SIG-M5 treated with dmso at 0.1 percent for 504 hours (cell line): Measurements from ENCODE around the gene RAPGEF1.

Experiments
- DNase-seq: peaks from one replicate; lab custom pipeline; 2025; ENCODE audit not compliant: unreplicated experiment; lab: John Stamatoyannopoulos, UW

The RAPGEF1 gene

DNA sequence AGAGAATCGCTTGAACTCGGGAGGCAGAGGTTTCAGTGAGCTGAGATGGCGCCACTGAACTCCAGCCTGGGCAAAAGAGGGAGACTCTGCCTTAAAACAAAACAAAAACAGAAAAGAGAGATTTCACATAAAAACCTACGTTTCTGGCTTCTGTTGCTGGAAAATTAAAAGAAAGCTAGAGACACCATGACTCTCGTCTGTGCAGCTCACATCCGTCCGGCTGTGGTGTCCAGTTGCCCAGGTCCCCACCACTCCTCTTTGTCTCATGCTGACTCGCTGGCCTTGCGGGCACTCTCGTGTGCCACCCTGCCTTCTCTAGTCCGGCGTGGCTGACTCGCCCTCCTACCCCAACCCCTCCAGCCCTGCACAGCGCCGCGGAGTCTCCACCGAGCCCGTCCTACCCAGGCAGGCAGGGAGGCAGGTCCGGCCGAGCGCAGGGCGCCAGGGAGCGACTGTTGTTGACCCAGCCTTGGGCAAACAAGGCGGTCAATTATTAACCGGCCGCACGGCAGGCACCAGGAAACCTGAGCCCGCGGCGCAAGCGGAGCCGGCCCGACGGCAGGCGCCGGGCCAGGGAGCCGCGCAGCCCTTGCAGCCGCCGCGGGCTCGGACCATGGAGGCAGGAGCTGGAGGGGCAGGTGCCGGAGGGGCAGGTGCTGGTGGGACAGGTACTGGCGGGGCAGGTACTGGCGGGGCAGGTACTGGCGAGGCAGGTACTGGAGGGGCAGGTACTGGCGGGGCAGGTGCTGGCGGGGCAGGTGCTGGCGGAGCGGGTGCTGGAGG, 194.7 kb downstream of the RAPGEF1 start, which contains the start of gene PRRT1B:
Gene PRRT1B (plus strand): TSS at position 521 of the 783 bp plus-strand sequence. CDS start 93 bp downstream, at position 614.
- DNase-seq: peak; percentile 15

DNA sequence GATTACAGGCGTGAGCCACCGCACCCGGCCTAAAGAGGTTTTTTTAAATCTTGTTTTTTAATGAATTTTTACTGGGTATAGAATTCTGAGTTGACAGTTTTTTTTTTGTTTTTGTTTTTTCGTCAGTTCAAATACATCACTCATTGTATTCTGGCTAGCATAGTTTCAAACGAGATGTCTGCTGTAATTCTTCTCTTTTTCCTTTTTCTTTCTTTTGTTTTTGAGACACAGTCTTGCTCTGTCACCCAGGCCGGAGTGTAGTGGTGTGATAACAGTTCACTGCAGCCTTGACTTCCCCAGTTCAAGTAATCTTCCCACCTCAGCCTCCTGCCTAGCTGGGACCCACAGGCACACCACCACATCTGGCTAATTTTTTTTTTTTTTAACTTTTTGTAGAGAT, 196.7 kb downstream of the RAPGEF1 start:
- no peak for DNase-seq

DNA sequence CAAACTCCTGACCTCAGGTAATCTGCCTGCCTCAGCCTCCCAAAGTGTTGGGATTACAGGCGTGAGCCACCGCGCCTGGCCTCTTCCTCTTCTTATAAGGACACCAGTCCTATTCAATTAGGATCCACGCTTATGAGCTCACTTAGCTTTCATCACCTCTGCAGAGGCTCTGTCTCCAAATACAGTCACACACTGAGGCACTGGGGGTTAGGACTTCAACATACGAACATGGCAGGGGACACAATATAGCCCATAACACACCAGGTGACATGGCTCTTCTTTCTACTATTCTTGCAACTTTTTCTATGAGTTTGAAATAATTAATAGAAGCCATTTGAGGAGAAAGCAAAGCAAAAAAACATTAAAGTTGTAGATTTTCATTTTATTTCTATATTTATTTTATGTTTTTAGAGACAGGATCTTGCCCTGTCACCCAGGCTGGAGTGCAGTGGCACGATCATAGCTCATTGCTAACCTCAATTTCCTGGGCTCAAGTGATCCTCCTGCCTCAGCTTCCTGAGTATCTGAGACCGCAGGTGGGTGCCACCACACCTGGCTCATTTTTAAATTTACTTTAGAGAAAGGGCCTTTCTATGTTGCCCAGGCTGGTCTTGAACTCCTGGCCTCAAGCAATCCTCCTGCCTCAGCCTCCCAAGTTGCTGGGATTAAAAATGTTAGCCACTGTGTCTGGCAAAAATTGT, 200.5 kb downstream of the RAPGEF1 start:
- DNase-seq: no peak

DNA sequence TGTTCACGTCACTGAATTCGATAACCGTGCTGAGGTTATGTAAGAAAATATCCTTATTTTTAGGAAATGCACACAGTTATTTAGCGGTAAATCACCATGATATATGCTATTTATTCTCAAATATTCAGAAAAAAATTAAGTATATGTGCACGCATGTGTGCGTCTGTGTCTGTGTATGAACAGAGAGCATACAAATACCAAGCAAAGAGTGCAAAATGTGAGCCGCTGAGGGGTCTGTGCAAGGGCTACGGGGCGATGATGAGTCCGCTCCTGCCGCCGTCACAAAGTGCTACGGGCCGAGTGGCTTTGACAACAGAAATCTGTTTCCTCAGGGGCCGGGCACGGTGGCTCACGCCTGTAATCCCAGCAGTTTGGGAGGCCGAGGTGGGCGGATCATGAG, 201.9 kb downstream of the RAPGEF1 start:
- no peak for DNase-seq

DNA sequence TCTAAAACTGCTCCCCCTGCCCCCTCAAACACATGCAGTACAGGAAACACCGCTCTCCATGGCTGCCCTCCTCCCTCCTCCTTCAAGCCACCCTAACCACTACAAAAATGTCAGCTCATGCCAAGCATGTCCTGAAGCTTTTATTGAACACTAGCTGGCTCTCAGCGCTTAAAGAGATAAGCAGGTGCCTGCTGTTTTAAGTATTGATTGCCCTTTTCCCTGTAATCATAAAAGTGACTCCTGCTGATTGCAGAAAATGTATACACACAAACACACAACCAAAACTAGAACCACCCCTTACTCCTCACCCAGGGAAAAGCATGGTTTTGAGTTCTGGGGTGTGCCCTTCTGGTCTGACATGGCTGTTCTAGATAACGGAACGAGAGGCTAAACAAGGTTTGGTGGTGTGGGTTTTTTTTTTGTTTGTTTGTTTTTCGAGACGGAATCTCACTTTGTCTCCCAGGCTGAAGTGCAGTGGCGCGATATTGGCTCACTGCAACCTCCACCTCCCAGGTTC, 205.1 kb downstream of the RAPGEF1 start:
- no peak for DNase-seq

DNA sequence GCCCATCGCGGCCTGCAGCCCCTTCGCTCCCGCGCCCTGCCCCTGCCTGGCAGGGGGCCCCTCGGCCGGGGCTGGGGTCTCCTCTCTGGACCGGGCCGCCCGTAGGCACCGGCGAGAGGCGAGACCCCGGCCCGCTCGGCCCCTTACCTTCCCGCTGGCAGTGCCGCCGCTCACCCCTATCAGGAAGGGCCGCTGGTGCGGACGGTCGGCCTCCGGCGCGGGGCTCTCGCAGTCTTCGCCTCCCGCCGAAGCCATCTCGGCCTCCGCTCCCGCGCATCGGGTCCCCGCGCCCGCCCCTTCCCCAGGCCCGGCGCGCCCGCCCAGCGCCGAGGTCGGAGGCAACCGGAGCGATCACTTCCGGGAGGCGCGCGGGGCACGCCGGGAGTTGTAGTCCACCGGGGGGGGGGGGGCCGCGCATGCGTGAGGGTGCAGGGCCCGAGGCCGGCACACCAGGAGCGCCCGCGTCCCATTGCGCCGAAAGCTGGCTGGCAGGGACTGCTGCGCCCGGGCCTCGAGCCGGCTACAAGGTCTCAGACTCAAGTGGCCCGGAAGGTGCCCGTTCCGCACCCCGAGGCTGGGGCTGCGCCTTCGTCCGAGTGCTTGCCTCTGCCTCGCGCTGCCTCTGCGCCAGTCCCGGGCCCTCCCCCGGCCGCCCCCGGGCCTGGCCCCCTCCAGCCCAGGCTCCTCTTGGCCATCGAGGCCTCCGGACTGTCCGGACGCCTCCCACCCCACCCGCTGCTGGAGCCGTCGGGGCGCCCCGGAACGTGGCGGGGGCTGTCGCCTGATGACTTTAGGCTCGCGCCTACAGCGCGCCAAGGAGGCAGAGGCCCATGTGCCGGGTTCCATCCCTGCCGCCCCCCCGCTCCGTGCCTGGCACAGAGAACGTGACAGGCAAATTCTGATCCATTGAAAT, 208.7 kb downstream of the RAPGEF1 start, which contains the start of gene UCK1:
Gene UCK1 (minus strand): TSS at position 344 of the 913 bp plus-strand sequence. CDS start 89 bp downstream, at position 255.
- peak; percentile 59 for DNase-seq

DNA sequence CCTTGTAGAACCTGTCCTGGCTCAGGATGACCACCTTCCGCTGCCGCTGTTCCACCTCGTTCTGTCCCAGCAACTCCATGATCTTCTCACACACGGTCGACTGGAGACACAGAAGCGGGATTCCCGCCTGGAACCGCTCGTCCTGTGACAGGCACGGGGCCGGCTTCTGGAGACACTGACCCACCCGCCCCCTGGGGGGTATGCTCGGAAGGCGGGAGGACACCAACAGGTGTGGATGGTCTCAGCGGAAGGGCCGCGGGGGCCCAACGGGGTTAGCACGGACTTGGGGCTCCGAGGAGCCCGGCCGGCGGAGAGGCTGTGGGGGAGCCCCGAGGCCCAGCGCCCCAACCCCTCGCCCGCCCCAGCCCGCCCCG, 209.3 kb downstream of the RAPGEF1 start:
- peak; percentile 28 for DNase-seq

DNA sequence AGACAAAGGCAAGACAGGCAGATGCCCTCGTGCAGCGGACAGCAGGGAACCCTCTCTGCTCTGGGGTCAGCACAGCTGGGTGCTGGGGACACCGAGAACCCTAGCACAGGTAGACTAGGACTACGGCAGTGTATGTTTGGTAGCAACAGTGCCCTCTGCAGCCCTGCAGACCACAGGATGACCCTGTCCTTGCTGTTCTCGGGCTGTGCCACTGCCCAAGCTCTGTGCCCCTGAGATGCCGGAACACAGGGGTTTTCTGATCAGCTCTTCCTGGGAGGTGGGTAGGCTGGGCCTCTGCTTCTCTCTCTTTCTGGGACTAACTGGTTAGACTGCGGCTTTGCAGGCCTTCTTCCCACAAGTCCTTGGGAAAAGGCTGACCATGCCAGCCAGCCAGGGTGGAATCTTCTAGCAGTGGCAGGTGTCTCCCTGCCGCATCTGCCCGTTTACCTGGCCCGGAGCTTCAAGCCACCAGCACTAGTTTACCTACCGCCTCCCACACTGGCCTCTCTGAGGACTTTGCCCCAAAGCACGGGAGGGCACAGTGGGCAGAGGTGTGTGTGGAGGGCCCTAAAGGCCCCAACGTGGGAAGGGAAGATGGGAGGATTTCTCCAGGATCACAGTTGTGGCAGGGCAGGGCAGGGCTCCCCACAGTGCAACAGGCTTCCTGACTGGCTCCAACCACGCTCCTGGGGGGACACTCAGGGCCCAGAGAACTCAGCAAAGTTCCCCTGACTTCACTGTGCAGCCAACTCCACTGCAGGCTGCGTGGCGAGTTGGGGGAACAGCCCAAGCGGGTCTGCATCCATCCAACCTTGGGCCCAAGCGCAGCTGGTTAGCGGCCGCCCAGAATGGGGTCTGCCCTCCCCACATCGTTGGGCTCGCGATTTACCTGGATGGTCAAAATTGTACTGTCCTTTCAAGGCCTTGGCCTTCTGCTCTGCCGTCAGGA, 210.0 kb downstream of the RAPGEF1 start:
- DNase-seq: no peak

DNA sequence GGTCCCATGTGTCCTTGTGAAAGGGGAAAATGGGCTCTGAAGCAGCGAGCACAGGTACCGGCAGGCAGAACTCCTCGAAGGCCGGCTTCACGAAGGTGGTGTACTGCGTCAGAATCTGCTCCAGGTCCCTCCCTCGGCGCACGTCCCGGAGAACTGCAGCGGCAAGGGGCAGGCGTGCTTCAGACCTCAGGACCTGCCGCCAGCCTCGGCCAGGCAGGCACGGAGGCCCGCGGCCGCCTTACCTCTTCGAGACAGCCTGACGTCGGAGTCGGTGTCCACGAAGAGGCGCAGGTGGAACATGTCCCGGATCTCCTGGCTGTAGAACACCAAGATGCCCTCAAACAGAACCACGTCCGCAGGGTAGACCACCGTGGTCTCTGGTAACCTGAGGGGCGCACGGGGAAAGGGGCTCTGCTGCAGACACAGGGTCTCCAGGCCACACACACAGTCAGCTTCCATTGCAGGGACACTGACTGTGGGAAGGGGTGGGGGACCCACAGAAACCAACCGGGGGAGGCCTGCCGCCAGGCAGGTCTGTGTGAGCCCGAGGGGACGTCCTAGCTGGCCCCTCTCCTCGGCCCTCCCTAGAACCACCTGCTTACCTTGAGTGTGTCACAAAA, 210.9 kb downstream of the RAPGEF1 start:
- no peak for DNase-seq

DNA sequence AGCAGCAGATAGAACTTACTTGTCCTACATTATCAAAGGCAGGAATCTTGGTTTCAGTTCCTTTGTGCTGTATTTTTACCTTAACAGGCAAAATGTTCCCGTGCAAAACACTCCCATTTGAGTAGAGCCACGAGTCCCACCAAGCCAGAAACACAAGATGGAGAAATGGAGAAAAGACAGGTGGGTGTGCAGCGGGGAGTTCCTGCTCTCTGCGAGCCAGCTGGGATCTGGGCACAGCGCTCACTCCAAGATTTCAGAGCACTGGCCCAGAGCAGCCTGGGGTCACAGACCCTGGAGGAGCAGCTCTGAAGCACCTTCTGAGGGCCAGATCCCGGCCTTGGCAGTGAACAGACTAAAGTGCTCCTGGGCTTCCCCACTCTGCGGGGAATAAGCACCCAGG, 211.7 kb downstream of the RAPGEF1 start:
- DNase-seq: no peak
